ENCODE data around the gene TUBA1B. TPM values are rescaled to one million over a fixed set of nuclear protein-coding genes. Genes with fewer than 3 reads are reported as not detected.

TUBA1B gene
- total and polyA plus RNA-seq, 2 of the 8 experiments (the other 6 are each of a cell fraction or from before 2014, with no cell fraction given) = 2,092 to 6,837 TPM

DNA sequence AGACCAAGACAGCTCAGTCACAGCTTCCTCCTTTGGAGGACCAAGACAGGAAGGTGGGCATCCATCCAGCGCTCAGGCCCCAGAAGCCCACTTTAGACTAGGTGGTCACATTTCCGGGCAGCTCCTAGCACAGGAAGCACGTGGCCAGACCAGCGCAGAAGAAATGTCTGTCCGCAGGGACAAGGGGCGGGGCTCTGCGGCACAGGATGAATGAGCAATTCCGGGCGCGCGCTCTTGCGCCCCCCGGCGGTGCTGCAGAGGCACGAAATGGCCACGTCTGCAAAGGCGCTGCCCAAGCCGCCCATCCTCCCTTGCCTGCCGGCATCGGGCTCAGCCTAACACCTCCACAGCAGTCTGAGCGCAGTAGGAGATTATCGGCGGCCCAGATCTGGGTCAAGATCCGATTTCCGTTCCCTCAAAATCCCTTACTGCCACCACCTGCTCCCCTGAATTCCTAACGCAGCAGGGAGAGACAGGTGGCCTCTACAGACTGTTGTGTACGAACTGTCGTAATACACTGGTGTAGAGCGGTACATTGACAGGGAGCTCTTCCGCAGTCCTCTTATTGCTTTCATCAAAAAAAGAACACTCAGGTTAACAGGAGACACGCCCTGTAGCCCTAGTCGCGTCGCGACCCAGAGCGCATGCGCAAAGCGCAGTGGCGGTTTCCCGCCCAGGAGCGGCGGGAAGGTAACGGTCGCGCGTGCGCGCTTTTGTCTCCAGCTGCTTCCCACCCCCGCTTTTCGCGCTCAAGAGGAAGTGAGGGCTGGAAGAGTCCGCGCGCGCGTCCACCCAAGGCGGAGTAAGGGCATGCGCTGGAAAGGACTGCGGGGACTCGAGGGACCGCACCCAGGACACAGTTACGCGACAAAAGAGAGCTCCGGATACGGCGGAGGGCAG, 794 bp downstream of the TUBA1B start:
- CTCF ChIA-PET (ENCODE audit: partially characterized antibody) = interaction anchor here (0.6 to 3.3 kb wide), 33 partner anchors 8 to 133 kb away, joined by 3 to 18 read pairs (median 5); partner anchors contain the start of gene LMBR1L
- peak overlapping the region; percentile 97 for H3K18ac ChIP-seq (ENCODE audit: extremely low read depth, low read length)
- TF ChIP-seq TAF7 (optimal IDR thresholded peaks at IDR 0.05; ENCODE audit: borderline replicate concordance, low read depth, low read length) (peak; percentile 50), ASH2L (IDR thresholded peaks at IDR 0.05; ENCODE audit: low read length) (no peak), MAFK (IDR thresholded peaks at IDR 0.05; ENCODE audit: low read depth, low read length) (peak; percentile 59; the same call in 1 of the 2 replicates), TEAD4 (IDR thresholded peaks at IDR 0.05; ENCODE audit: low read depth, low read length) (peak; percentile 67; the same call in 1 of the 2 replicates), GTF2F1 (IDR thresholded peaks at IDR 0.05; ENCODE audit: borderline replicate concordance, low read depth, low read length) (0 out of 2 replicates have a peak, but pooled peaks have one; percentile 29), HDAC2 (IDR thresholded peaks at IDR 0.05; ENCODE audit: borderline replicate concordance in 1 of 2, low read depth in 2 of 2, low read length in 2 of 2) (peak; percentile 17 to 66; a peak in 3 of 4 replicates), POLR2AphosphoS5 (IDR thresholded peaks at IDR 0.05; ENCODE audit: low read depth, low read length) (peak; percentile 95), KDM4A (IDR thresholded peaks at IDR 0.05; ENCODE audit: low read depth, low read length, severe bottlenecking) (no peak)
- TF ChIP-seq, protein P1, sequence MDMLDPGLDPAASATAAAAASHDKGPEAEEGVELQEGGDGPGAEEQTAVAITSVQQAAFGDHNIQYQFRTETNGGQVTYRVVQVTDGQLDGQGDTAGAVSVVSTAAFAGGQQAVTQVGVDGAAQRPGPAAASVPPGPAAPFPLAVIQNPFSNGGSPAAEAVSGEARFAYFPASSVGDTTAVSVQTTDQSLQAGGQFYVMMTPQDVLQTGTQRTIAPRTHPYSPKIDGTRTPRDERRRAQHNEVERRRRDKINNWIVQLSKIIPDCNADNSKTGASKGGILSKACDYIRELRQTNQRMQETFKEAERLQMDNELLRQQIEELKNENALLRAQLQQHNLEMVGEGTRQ (IDR thresholded peaks at IDR 0.05; ENCODE audit: low read length) = peak; percentile 70

More for the DNA sequence above, 794 bp downstream of the TUBA1B start:
- POLR2A ChIA-PET (ENCODE audit: partially characterized antibody) = interaction anchor here (0.6 to 8.6 kb wide), 66 partner anchors 10 to 511 kb away, joined by 3 to 132 read pairs (median 8); partner anchors contain the start of genes ARF3, DDN, DHH and KMT2D
- no peaks in the 10 kb centered on the region for H3K79me1 ChIP-seq (ENCODE audit: low read depth, low read length)
- peak overlapping the region; percentile 97 for H3K56ac ChIP-seq (replicated peaks; ENCODE audit: insufficient read length, low read depth, low read length)
- H4K91ac ChIP-seq (replicated peaks; ENCODE audit: insufficient read length, low read length) = peak overlapping the region; percentile 98
- H3K4me3 ChIP-seq (ENCODE audit: extremely low read depth in 1 of 4, insufficient read depth in 2 of 4, low read depth in 3 of 4, low read length in 4 of 4) = peak overlapping the region; percentile 91 to 100 (median 94)
- H2AK5ac ChIP-seq (ENCODE audit: low read depth, low read length) = no peak overlapping the region
- peak overlapping the region; percentile 74 to 87 for H3K4me2 ChIP-seq (ENCODE audit: insufficient read depth in 1 of 2, low read depth in 2 of 2, low read length in 2 of 2)
- peak overlapping the region; percentile 98 for H4K5ac ChIP-seq (ENCODE audit: insufficient read length, low read depth, low read length)
- peak overlapping the region; percentile 81; the same call in 1 of the 2 replicates for H2BK15ac ChIP-seq (ENCODE audit: low read length)
- no peak overlapping the region for H2BK20ac ChIP-seq (ENCODE audit: low read length)
- peaks cover 5 to 16% of the 10 kb centered on the region in 2 experiments for H4K20me1 ChIP-seq (replicated peaks in 1 of 2; ENCODE audit: control insufficient read depth in 1 of 2, insufficient read depth in 2 of 2, low read length in 2 of 2)
- H3K79me2 ChIP-seq (ENCODE audit: control insufficient read depth in 1 of 2, insufficient read depth in 2 of 2, low read length in 2 of 2) = peaks cover 0 to 21% of the 10 kb centered on the region in 2 experiments; a peak in 2 of 4 replicates
- no peaks in the 10 kb centered on the region for H3K27me3 ChIP-seq (replicated peaks in 1 of 4; ENCODE audit: control insufficient read depth in 3 of 4, extremely low read depth in 1 of 4, insufficient read depth in 3 of 4, low read length in 3 of 4)
- H3K23ac ChIP-seq (ENCODE audit: insufficient read length) = no peak overlapping the region
- no peaks in the 10 kb centered on the region for H3K9me3 ChIP-seq (ENCODE audit: insufficient read depth in 2 of 2, low read depth in 1 of 2, low read length in 1 of 2)
- FAIRE-seq (no peak), DNase-seq (ENCODE audit: low read depth in 1 of 2, low spot score in 2 of 2) (peak; percentile 85 to 94)
- H2BK12ac ChIP-seq (ENCODE audit: low read depth, low read length) = peak overlapping the region; percentile 93
- H3K4me1 ChIP-seq (replicated peaks in 1 of 4; ENCODE audit: control insufficient read depth in 3 of 4, insufficient read depth in 4 of 4, low read length in 3 of 4) = peaks cover 0 to 4% (median 2%) of the 10 kb centered on the region in 4 experiments; a peak in 4 of 7 replicates
- H4K8ac ChIP-seq (ENCODE audit: extremely low read depth, insufficient read depth, low read length) = peak overlapping the region; percentile 99; the same call in 1 of the 2 replicates
- peak overlapping the region; percentile 83 for H2BK120ac ChIP-seq (replicated peaks; ENCODE audit: low read depth, low read length)
- peak overlapping the region; percentile 98 for H2BK5ac ChIP-seq (ENCODE audit: low read depth, low read length)
- 1% methylated on average over 66 of the region's 66 CpGs; no CpG with 5 or more reads in 1 of the 2 experiments for WGBS, 2 experiments (ENCODE audit: extremely low coverage in 1 of 2, insufficient coverage in 1 of 2, insufficient read length in 1 of 2, insufficient replicate concordance in 2 of 2, low coverage in 1 of 2, low lambda C conversion rate in 2 of 2, missing lambda C conversion rate in 1 of 2)
- H2AFZ ChIP-seq (ENCODE audit: low read length) = no peak overlapping the region
- no peak overlapping the region for H3K14ac ChIP-seq (ENCODE audit: insufficient read length)
- H3K36me3 ChIP-seq (ENCODE audit: control insufficient read depth in 2 of 4, insufficient read depth in 4 of 4, low read length in 3 of 4) = peaks cover 17 to 32% (median 21%) of the 10 kb centered on the region in 4 experiments
- H3K27ac ChIP-seq (ENCODE audit: low read depth, low read length) = peak overlapping the region; percentile 94
- peak overlapping the region; percentile 99 for H3K4ac ChIP-seq (replicated peaks; ENCODE audit: insufficient read length, low read depth, low read length)
- H3K9ac ChIP-seq (replicated peaks in 1 of 4; ENCODE audit: extremely low read depth in 1 of 4, low read depth in 3 of 4, low read length in 3 of 4) = peak overlapping the region; percentile 90 to 96 (median 96)
- H3K23me2 ChIP-seq (ENCODE audit: low read depth, low read length) = peaks cover 8% of the 10 kb centered on the region
